Activated T-helper 1 cell treated with anti-CD3 and anti-CD28 coated beads, Interleukin-12 subunit alpha, Interleukin-12 subunit beta, Interleukin-2, Interleukin-4 antibody, amounts not matched to agents 30 ng/mL and 10 ng/mL and 1 ng/mL, durations not matched to agents 14 hours and 24 hours and 36 hours (primary cell): Measurements from ENCODE around the gene CAMKMT. TPM values are rescaled to one million over a fixed set of nuclear protein-coding genes. Genes with fewer than 3 reads are reported as not detected.

Experiments
- DNase-seq: peaks from one replicate; pipeline ENCODE4 v3.0.0; 2021; ENCODE audit warnings: low spot score
- H3K27ac Mint-ChIP-seq: one replicate; pipeline ENCODE4 v1.8.0; 2021; ENCODE audit warnings: mild to moderate bottlenecking, mixed read lengths
- H3K27me3 Mint-ChIP-seq: one replicate; pipeline ENCODE4 v1.8.0; 2022; ENCODE audit warnings: mild to moderate bottlenecking, moderate library complexity, mixed read lengths; ENCODE audit not compliant: insufficient read depth
- H3K36me3 Mint-ChIP-seq: one replicate; pipeline ENCODE4 v1.8.0; 2021; ENCODE audit warnings: low read depth, mixed read lengths
- H3K4me1 Mint-ChIP-seq: one replicate; pipeline ENCODE4 v1.8.0; 2021; ENCODE audit warnings: low read depth, mixed read lengths
- H3K4me3 Mint-ChIP-seq: one replicate; pipeline ENCODE4 v1.8.0; 2021; ENCODE audit warnings: mild to moderate bottlenecking, moderate library complexity, mixed read lengths
- H3K9me3 Mint-ChIP-seq: one replicate; pipeline ENCODE4 v1.8.0; 2021; ENCODE audit warnings: mixed read lengths
- intact Hi-C: fragments of 100-400 bp; cut with micrococcal nuclease; formaldehyde crosslinking; loops from one replicate; pipeline ENCODE4 v1.15.1; 2024
- total RNA-seq: library from RNA; stranded (reverse); gene quantifications from 2 replicates; pipeline ENCODE4 v1.2.3, GENCODE V29; 2022

CAMKMT gene
- total RNA-seq, 1 donor from 2014 or later = 14.2 TPM

DNA sequence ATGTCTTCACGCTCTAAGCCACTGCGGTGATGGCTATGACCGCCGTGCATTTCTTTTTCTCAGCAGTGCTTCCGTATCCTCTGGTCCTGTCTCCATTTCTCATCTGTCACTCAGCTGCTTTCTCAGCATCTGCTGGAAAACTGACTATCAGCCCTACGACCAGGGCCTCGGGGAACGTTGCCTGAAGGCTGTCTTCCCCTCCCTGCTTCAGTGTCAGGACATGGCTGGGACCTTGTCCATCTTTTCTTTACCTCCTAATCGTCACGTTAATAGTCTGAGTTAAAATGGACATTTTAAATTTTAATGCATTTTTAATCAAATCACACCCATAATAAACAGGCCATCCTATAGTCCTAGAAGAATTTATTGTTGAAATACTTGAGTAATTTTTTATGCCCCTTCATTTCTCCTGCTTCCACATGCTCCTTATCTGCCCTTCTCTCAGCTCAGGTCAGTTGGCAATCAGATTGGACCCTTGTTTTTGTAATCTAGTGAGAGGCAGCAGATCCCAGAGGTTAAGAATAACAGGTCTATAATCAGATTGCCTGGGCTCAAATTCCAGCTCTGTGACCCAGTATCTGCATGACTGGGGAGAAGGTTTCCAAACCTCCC is 329.5 kb downstream of the CAMKMT start:
- intact Hi-C loops = no loop called here
- Mint-ChIP-seq H3K36me3 (no peaks in the 10 kb centered on the region), H3K4me1 (no peaks in the 10 kb centered on the region), H3K9me3 (no peaks in the 10 kb centered on the region), H3K27me3 (peaks cover 3% of the 10 kb centered on the region), H3K4me3 (no peak overlapping the region), H3K27ac (no peak overlapping the region)
- DNase-seq = no peak

- Mint-ChIP-seq H3K36me3 (no peaks in the 10 kb centered on the region), H3K9me3 (no peaks in the 10 kb centered on the region), H3K27me3 (peaks cover 3% of the 10 kb centered on the region), H3K27ac (no peak overlapping the region), H3K4me1 (no peaks in the 10 kb centered on the region), H3K4me3 (no peak overlapping the region)
- intact Hi-C loops = no loop called here
- no peak for DNase-seq
Observed at GRCh38 chr2:44692821-44693220, 331.1 kb downstream of the CAMKMT start.

- no peaks in the 10 kb centered on the region for H3K4me1 Mint-ChIP-seq
- H3K9me3 Mint-ChIP-seq = no peaks in the 10 kb centered on the region
- H3K36me3 Mint-ChIP-seq = no peaks in the 10 kb centered on the region
- intact Hi-C loops = no loop called here
- H3K27me3 Mint-ChIP-seq = no peaks in the 10 kb centered on the region
- no peak for DNase-seq
- H3K4me3 Mint-ChIP-seq = no peak overlapping the region
- H3K27ac Mint-ChIP-seq = no peak overlapping the region
Observed at GRCh38 chr2:44700824-44701223, 339.1 kb downstream of the CAMKMT start.

- Mint-ChIP-seq H3K4me3 (no peak overlapping the region), H3K36me3 (no peaks in the 10 kb centered on the region), H3K4me1 (peaks cover 6% of the 10 kb centered on the region), H3K27me3 (peaks cover 4% of the 10 kb centered on the region), H3K27ac (no peak overlapping the region), H3K9me3 (no peaks in the 10 kb centered on the region)
- DNase-seq = no peak
- intact Hi-C loops = no loop called here
Observed at GRCh38 chr2:44705356-44705755, 343.6 kb downstream of the CAMKMT start.

DNA sequence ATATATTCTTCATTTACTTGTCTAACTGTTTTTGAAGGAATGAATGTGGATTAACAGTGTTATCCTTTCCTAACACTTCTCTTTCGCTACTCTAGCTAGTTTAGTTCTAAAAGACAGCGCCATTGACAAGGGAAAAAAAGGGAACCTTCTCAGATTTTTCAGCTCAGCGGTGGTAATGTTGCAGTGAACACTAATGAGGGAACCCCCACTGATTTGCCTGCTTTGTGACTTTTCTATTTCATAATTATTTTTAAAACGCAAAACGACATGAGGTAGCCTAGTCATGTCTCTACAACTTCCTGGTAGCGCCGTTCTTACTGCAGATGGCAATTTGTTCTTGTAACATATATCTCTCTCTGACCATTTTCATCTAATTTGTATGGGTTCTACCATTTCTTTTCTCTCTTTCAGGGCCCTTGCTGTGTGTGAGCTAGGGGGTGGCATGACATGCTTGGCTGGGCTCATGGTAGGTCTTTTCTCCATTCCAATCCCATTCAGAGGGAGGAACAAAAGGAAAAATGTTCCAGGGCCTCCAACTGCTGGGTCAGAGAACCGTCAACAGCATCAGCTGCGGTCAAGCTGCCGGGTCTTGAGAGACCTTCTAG is 344.2 kb downstream of the CAMKMT start:
- peaks cover 6% of the 10 kb centered on the region for H3K4me1 Mint-ChIP-seq
- no peak overlapping the region for H3K27ac Mint-ChIP-seq
- peaks cover 5% of the 10 kb centered on the region for H3K27me3 Mint-ChIP-seq
- H3K4me3 Mint-ChIP-seq = no peak overlapping the region
- H3K9me3 Mint-ChIP-seq = no peaks in the 10 kb centered on the region
- intact Hi-C loops = no loop called here
- H3K36me3 Mint-ChIP-seq = no peaks in the 10 kb centered on the region
- DNase-seq = no peak

DNA sequence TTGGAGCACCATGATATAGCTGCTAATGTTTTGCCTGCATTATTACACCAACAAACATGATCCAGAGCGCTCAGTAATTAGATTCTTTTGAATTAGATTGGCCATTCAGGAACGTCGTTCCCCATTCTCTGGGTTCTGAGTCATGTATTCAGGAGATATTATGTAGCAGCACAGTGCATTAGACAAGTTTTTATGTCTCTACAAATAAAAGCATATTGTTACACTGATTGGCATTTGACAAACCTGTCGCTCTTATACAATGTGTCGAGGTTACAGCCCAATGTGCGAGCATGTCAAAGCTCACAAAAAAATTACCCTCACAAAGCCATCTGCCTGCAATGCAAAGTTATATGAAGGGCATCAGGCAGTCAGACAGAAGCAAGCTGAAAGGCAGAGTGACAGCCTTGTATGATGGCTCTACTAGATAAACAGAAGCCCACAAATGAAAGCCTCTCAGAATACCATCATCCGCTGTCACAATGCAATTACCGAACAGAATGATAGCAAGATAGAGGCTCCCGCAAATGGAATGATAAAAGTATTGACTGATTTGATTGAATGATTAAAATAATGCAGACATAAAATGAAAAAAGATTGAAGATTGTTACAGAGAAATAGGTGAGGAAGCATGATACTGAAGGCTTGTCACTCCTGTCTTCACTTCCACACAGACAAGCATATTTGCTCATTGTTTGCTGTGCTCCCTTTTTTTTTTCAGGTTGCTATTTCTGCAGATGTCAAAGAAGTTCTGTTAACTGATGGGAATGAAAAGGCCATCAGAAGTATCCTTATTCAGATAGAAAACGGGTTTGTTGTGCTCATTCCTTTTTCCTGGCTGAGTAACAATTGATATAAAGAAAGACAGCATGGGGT is 345.2 kb downstream of the CAMKMT start:
- Mint-ChIP-seq H3K27me3 (peaks cover 5% of the 10 kb centered on the region), H3K4me1 (peaks cover 6% of the 10 kb centered on the region), H3K27ac (no peak overlapping the region), H3K36me3 (no peaks in the 10 kb centered on the region), H3K9me3 (no peaks in the 10 kb centered on the region), H3K4me3 (no peak overlapping the region)
- DNase-seq = no peak
- intact Hi-C loops = no loop called here

GRCh38 chr2:44707945-44708660 is 346.4 kb downstream of the CAMKMT start:
- H3K4me3 Mint-ChIP-seq = no peak overlapping the region

GRCh38 chr2:44708661-44709000 is 346.9 kb downstream of the CAMKMT start:
- DNase-seq = no peak
- H3K4me3 Mint-ChIP-seq = no peak overlapping the region
- no peak overlapping the region for H3K27ac Mint-ChIP-seq
- H3K9me3 Mint-ChIP-seq = no peaks in the 10 kb centered on the region
- peaks cover 6% of the 10 kb centered on the region for H3K4me1 Mint-ChIP-seq
- intact Hi-C loops = no loop called here
- peaks cover 5% of the 10 kb centered on the region for H3K27me3 Mint-ChIP-seq
- H3K36me3 Mint-ChIP-seq = no peaks in the 10 kb centered on the region

More at GRCh38 chr2:44707945-44708660, 346.4 kb downstream of the CAMKMT start:
- H3K4me1 Mint-ChIP-seq = peaks cover 6% of the 10 kb centered on the region
- intact Hi-C loops = no loop called here
- H3K36me3 Mint-ChIP-seq = no peaks in the 10 kb centered on the region
- no peak for DNase-seq
- H3K27me3 Mint-ChIP-seq = peaks cover 5% of the 10 kb centered on the region
- H3K27ac Mint-ChIP-seq = no peak overlapping the region
- no peaks in the 10 kb centered on the region for H3K9me3 Mint-ChIP-seq

- no peak overlapping the region for H3K4me3 Mint-ChIP-seq
- no peak overlapping the region for H3K27ac Mint-ChIP-seq
- peaks cover 5% of the 10 kb centered on the region for H3K4me1 Mint-ChIP-seq
- intact Hi-C loops = no loop called here
- no peak for DNase-seq
- peaks cover 5% of the 10 kb centered on the region for H3K27me3 Mint-ChIP-seq
- H3K36me3 Mint-ChIP-seq = no peaks in the 10 kb centered on the region
- no peaks in the 10 kb centered on the region for H3K9me3 Mint-ChIP-seq
Observed at GRCh38 chr2:44713170-44713569, 351.4 kb downstream of the CAMKMT start.

- Mint-ChIP-seq H3K9me3 (no peaks in the 10 kb centered on the region), H3K27ac (no peak overlapping the region), H3K36me3 (no peaks in the 10 kb centered on the region), H3K4me3 (no peak overlapping the region), H3K4me1 (no peaks in the 10 kb centered on the region), H3K27me3 (no peaks in the 10 kb centered on the region)
- no peak for DNase-seq
- intact Hi-C loops = no loop called here
Observed at GRCh38 chr2:44715671-44716081, 353.9 kb downstream of the CAMKMT start.

DNA sequence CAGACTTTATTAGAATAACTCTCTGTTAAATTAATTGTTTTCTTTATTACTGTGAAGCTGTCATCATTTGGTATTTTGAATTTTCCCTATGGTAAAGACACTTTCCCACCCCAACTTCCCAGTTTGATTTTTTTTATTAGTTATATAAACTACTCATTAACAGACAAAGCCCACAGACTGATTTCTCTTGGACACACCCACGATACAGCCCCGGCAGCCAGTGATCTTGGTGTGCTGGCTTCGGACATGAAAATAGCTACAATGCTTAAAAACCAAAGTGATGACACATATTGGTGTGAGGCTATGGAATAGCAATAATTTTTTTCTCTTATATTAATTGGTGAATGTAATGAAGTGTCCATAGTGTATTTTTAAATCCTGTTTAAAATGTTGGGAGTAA is 354.4 kb downstream of the CAMKMT start:
- H3K4me3 Mint-ChIP-seq = no peak overlapping the region
- H3K9me3 Mint-ChIP-seq = no peaks in the 10 kb centered on the region
- DNase-seq = no peak
- H3K4me1 Mint-ChIP-seq = no peaks in the 10 kb centered on the region
- intact Hi-C loops = no loop called here
- no peak overlapping the region for H3K27ac Mint-ChIP-seq
- no peaks in the 10 kb centered on the region for H3K36me3 Mint-ChIP-seq
- no peaks in the 10 kb centered on the region for H3K27me3 Mint-ChIP-seq

DNA sequence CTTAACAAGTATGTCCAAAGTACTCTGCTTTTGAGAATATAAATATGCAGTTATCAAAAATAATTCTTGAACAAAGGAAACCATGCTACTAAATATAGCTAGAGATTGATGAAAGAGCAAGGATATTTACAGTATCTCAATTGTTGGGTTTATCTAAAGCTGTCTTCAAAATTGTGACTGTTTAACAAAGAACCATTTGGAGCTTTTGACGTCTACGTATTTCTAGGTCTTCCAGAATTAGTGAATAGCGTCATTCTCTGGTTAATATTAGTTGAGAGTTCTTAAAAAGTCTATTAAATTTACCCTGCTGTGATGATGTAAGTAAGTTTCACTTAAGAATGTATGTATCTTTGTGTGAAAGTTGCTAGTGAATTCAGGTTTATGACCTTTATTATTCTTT is 356.7 kb downstream of the CAMKMT start:
- no peak for DNase-seq
- Mint-ChIP-seq H3K36me3 (no peaks in the 10 kb centered on the region), H3K27ac (no peak overlapping the region), H3K27me3 (no peaks in the 10 kb centered on the region), H3K4me1 (no peaks in the 10 kb centered on the region), H3K9me3 (no peaks in the 10 kb centered on the region), H3K4me3 (no peak overlapping the region)
- intact Hi-C loops = no loop called here

DNA sequence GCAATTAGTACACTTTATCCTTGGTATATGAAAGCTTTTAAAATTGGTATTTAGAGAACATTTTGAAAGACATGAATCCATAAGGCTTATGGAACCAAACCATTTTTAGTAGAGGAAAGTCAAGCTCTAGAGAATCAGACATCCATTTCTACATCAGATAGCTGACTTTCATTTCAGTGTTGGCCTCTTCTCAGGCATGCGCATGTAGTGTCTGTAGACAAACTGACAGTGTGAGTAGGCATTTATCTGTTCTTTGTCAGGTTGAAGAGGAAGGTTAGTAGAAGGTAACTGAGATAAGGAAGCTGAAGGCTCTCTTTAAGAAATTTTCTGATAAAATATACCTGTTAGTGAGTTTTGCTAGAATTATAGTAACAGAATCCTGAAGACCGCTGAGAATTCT is 357.8 kb downstream of the CAMKMT start:
- Mint-ChIP-seq H3K27me3 (no peaks in the 10 kb centered on the region), H3K27ac (no peak overlapping the region), H3K9me3 (no peaks in the 10 kb centered on the region), H3K4me1 (no peaks in the 10 kb centered on the region), H3K4me3 (no peak overlapping the region), H3K36me3 (no peaks in the 10 kb centered on the region)
- intact Hi-C loops = no loop called here
- DNase-seq = no peak
